Adrenal gland (tissue), 5 donors: ENCODE data around the gene TOP3B.

Experiments used
- POLR2A ChIP-seq, 2 donors: fragments of 450-650 bp; IDR thresholded peaks; one replicate each; pipeline ENCODE4 v1.6.1; 2017; ENCODE audit warnings: antibody characterized with exemption in 2 of 2, mild to moderate bottlenecking in 2 of 2, moderate library complexity in 1 of 2
- TF ChIP-seq, protein P1 (sequence below), 6 experiments: fragments of 450-650 bp in 4 of 6; fragments of 200-600 bp in 2 of 6; sonication (generic) in 1 of 6; IDR thresholded peaks; 1 replicate in 5 of 6; 2 replicates in 1 of 6; pipeline versions ENCODE4 v1.5.1 to v1.8.0; 2016 to 2021; ENCODE audit warnings: antibody characterized with exemption in 6 of 6, mild to moderate bottlenecking in 2 of 6, moderate library complexity in 1 of 6
- donor health status: DM: no; HTN: no; CAD: no.

DNA sequence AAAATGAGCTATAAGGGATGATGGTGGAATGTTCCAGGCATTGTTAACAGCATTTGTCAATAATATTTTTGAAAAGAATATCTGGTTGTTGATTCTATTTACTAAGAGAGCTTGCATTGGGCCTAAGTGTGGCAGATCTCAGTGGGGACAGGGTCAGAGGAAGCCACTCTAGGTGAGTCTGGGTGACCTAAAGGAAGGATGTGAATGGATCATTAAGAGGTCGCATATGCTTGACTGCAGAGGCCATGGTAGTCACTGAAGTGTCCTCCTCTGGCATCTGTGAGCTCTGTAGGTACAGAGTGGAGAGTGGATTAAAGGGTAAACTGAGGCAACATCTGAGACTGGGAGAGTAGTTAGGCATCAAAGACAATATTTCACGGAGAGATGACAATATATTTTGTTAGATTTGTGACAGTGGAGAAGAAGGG lies 37.9 kb upstream of the TOP3B start:
- TF ChIP-seq, protein P1, sequence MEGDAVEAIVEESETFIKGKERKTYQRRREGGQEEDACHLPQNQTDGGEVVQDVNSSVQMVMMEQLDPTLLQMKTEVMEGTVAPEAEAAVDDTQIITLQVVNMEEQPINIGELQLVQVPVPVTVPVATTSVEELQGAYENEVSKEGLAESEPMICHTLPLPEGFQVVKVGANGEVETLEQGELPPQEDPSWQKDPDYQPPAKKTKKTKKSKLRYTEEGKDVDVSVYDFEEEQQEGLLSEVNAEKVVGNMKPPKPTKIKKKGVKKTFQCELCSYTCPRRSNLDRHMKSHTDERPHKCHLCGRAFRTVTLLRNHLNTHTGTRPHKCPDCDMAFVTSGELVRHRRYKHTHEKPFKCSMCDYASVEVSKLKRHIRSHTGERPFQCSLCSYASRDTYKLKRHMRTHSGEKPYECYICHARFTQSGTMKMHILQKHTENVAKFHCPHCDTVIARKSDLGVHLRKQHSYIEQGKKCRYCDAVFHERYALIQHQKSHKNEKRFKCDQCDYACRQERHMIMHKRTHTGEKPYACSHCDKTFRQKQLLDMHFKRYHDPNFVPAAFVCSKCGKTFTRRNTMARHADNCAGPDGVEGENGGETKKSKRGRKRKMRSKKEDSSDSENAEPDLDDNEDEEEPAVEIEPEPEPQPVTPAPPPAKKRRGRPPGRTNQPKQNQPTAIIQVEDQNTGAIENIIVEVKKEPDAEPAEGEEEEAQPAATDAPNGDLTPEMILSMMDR (IDR thresholded peaks at IDR 0.05) = no peak
- TF ChIP-seq POLR2A (IDR thresholded peaks at IDR 0.05) = no peak
